Ishikawa (cell line): Measurements from ENCODE around the gene CEP350.

ENCODE experiments used
- CEBPB ChIP-seq: IDR thresholded peaks from 2 replicates; pipeline ENCODE4 v1.6.1; 2012
- CREB1 ChIP-seq: IDR thresholded peaks from 2 replicates; pipeline ENCODE4 v1.6.1; 2012; ENCODE audit warnings: low read depth
- EGR1 ChIP-seq: IDR thresholded peaks from 2 replicates; pipeline ENCODE4 v1.6.1; 2012
- EP300 ChIP-seq: IDR thresholded peaks from 2 replicates; pipeline ENCODE4 v1.6.1; 2012; ENCODE audit warnings: borderline replicate concordance
- FOXM1 ChIP-seq: IDR thresholded peaks from 2 replicates; pipeline ENCODE4 v1.6.1; 2012; ENCODE audit warnings: low read depth, borderline replicate concordance
- MAX ChIP-seq: IDR thresholded peaks from 2 replicates; pipeline ENCODE4 v1.6.1; 2012
- NFIC ChIP-seq: IDR thresholded peaks from 2 replicates; pipeline ENCODE4 v1.6.1; 2012
- RAD21 ChIP-seq: IDR thresholded peaks from 2 replicates; pipeline ENCODE4 v1.6.1; 2012; ENCODE audit warnings: low read depth
- REST ChIP-seq: IDR thresholded peaks from 2 replicates; pipeline ENCODE4 v1.6.1; 2012; ENCODE audit warnings: low read depth, mild to moderate bottlenecking
- TAF1 ChIP-seq: IDR thresholded peaks from 2 replicates; pipeline ENCODE4 v1.6.1; 2012; ENCODE audit warnings: low read depth, mild to moderate bottlenecking
- TCF12 ChIP-seq: IDR thresholded peaks from 2 replicates; pipeline ENCODE4 v1.6.1; 2012; ENCODE audit warnings: low read depth
- TEAD4 ChIP-seq: IDR thresholded peaks from 2 replicates; pipeline ENCODE4 v1.6.1; 2012
- USF1 ChIP-seq: IDR thresholded peaks from 2 replicates; pipeline ENCODE4 v1.6.1; 2012
- YY1 ChIP-seq: IDR thresholded peaks from 2 replicates; pipeline ENCODE4 v1.6.1; 2012; ENCODE audit warnings: low read depth
- ZBTB7A ChIP-seq: IDR thresholded peaks from 2 replicates; pipeline ENCODE4 v1.6.1; 2012; ENCODE audit warnings: low read depth

Gene CEP350

GRCh38 chr1:179954493-179955286 lies at the start of gene CEP350:
TSS of gene CEP350 (plus strand) at chr1:179954810. CDS start at chr1:179986182, 31,372 bp downstream.
- TF ChIP-seq TAF1 (peak; percentile 99), CEBPB (no peak), FOXM1 (peak; percentile 44; the same call in 1 of the 2 replicates), TCF12 (peak; percentile 77), MAX (peak; percentile 88), EGR1 (peak; percentile 88), RAD21 (no peak), ZBTB7A (0 out of 2 replicates have a peak, but pooled peaks have one; percentile 17), USF1 (peak; percentile 44; the same call in 1 of the 2 replicates), NFIC (peak; percentile 30; the same call in 1 of the 2 replicates), EP300 (no peak; the same call in 1 of the 2 replicates), REST (peak; percentile 51), TEAD4 (peak; percentile 78), CREB1 (peak; percentile 3; the same call in 1 of the 2 replicates), YY1 (peak; percentile 99)

- no peak for TF ChIP-seq RAD21
- TF ChIP-seq TAF1: no peak
- no peak for TF ChIP-seq ZBTB7A
- TF ChIP-seq FOXM1: no peak
- TF ChIP-seq EGR1: no peak
- TF ChIP-seq TCF12: no peak
- no peak for TF ChIP-seq TEAD4
- no peak for TF ChIP-seq EP300
- TF ChIP-seq MAX: no peak
- no peak for TF ChIP-seq YY1
- no peak for TF ChIP-seq CREB1
- TF ChIP-seq CEBPB: no peak
Measured at GRCh38 chr1:179910934-179911333, 43.7 kb upstream of the CEP350 start.

GRCh38 chr1:179911812-179912211 lies 42.8 kb upstream of the CEP350 start:
- TF ChIP-seq TAF1 (no peak), FOXM1 (no peak), REST (no peak), MAX (no peak), CEBPB (no peak), EGR1 (no peak)

- TF ChIP-seq CREB1 (no peak), RAD21 (no peak), REST (no peak)
Measured at GRCh38 chr1:179917601-179918429, 36.8 kb upstream of the CEP350 start.
